Fibroblast of the aortic adventitia (primary cell): ENCODE data around the gene CFAP119. TPM values are rescaled to one million over a fixed set of nuclear protein-coding genes. Genes with fewer than 3 reads are reported as not detected.

Experiments
- DNase-seq: peaks from one replicate; pipeline ENCODE4 v3.0.0-alpha.2; 2010; ENCODE audit warnings: low read depth
- H3K4me3 ChIP-seq: 2 replicates; pipeline ENCODE4 v1.5.1; 2011; ENCODE audit warnings: low read depth, mild to moderate bottlenecking, control low read depth, low read length, moderate library complexity
- CTCF ChIP-seq: IDR thresholded peaks from 2 replicates; pipeline ENCODE4 v1.5.1; 2011; ENCODE audit warnings: mild to moderate bottlenecking, low read length, control low read depth, inconsistent platforms; ENCODE audit not compliant: insufficient read depth
- total RNA-seq: library from RNA; depleted of rRNA; stranded (reverse); fragments of >200 nt; gene quantifications from 2 replicates; pipeline ENCODE4 v1.2.3, GENCODE V29; 2012; ENCODE audit warnings: low replicate concordance

Gene CFAP119
- total RNA-seq, 1 donor = 2.7 TPM

- TF ChIP-seq CTCF = no peak
- DNase-seq = no peak
- H3K4me3 ChIP-seq = no peak overlapping the region
Measured at GRCh38 chr16:30737794-30738648, 23.8 kb downstream of the CFAP119 start.

- no peak for DNase-seq
- no peak for TF ChIP-seq CTCF
- H3K4me3 ChIP-seq = no peak overlapping the region
Measured at GRCh38 chr16:30736995-30737793, 24.7 kb downstream of the CFAP119 start.

- TF ChIP-seq CTCF = no peak
- DNase-seq = no peak
- no peak overlapping the region for H3K4me3 ChIP-seq
Measured at GRCh38 chr16:30731411-30731810, 30.5 kb downstream of the CFAP119 start.

GRCh38 chr16:30728899-30729672 lies 32.8 kb downstream of the CFAP119 start:
- H3K4me3 ChIP-seq = no peak overlapping the region
- no peak for TF ChIP-seq CTCF
- DNase-seq = no peak

GRCh38 chr16:30728321-30728720 lies 33.5 kb downstream of the CFAP119 start:
- DNase-seq = no peak
- no peak for TF ChIP-seq CTCF
- H3K4me3 ChIP-seq = no peak overlapping the region

- no peak for DNase-seq
- no peak overlapping the region for H3K4me3 ChIP-seq
- no peak for TF ChIP-seq CTCF
Measured at GRCh38 chr16:30725418-30725792, 36.5 kb downstream of the CFAP119 start.
